Thyroid gland (tissue), 4 donors: ENCODE measurements around the gene AGMAT. TPM values are rescaled to one million over a fixed set of nuclear protein-coding genes. Genes with fewer than 3 reads are reported as not detected.

Source experiments
- DNase-seq, 2 donors: peaks; one replicate each; pipeline ENCODE4 v3.0.0-alpha.2; 2019
- H3K27ac ChIP-seq, 3 donors: fragments of 200-600 bp; sonication (generic); 1 replicate in 2 of 3; 2 replicates in 1 of 3; pipeline ENCODE4 v1.5.1; 2016 to 2019; ENCODE audit warnings: mild to moderate bottlenecking in 1 of 3, moderate library complexity in 1 of 3
- H3K27me3 ChIP-seq: fragments of 200-600 bp; sonication (generic); one replicate; pipeline ENCODE4 v1.5.1; 2019
- H3K36me3 ChIP-seq, 2 donors: fragments of 200-600 bp; sonication (generic); one replicate each; pipeline ENCODE4 v1.5.1; 2016 to 2019
- H3K4me1 ChIP-seq, 2 donors: fragments of 200-600 bp; sonication (generic); one replicate each; pipeline ENCODE4 v1.5.1; 2017 to 2019
- H3K4me3 ChIP-seq, 3 donors: fragments of 200-600 bp; sonication (generic); replicated peaks in 1 of 3; 1 replicate in 2 of 3; 2 replicates in 1 of 3; pipeline ENCODE4 v1.5.1; 2016; ENCODE audit warnings: mild to moderate bottlenecking in 1 of 3
- H3K9me3 ChIP-seq: fragments of 200-600 bp; sonication (generic); one replicate; pipeline ENCODE4 v1.5.1; 2017
- POLR2A ChIP-seq, 2 donors: fragments of 450-650 bp; IDR thresholded peaks; one replicate each; pipeline ENCODE4 v1.6.1; 2017; ENCODE audit warnings: antibody characterized with exemption in 2 of 2, mild to moderate bottlenecking in 2 of 2, moderate library complexity in 1 of 2
- WGBS, 2 donors: methylation state at CpG; one replicate each; pipeline ENCODE4 v1.1.5; 2017; 5-methylcytosine and 5-hydroxymethylcytosine counted together
- intact Hi-C: fragments of 100-400 bp; cut with DNase I; formaldehyde crosslinking; loops from one replicate; pipeline ENCODE4 v1.15.1; 2023
- total RNA-seq, 4 donors: library from RNA; depleted of rRNA; stranded (reverse); fragments of >200 nt; gene quantifications; one replicate each; pipeline ENCODE4 v1.2.3, GENCODE V29; 2016
- TF ChIP-seq, protein P1 (sequence below), 6 experiments: fragments of 200-600 bp in 3 of 6; fragments of 450-650 bp in 3 of 6; sonication (generic) in 3 of 6; IDR thresholded peaks; one replicate each; pipeline ENCODE4 v1.5.1; 2016 to 2019; ENCODE audit warnings: antibody characterized with exemption in 6 of 6, mild to moderate bottlenecking in 2 of 6, inconsistent platforms in 1 of 6, moderate library complexity in 1 of 6

The AGMAT gene
- total RNA-seq, 4 donors from 2014 or later, result 0.13 to 1.6 (median 0.49) TPM; not detected in 1

DNA sequence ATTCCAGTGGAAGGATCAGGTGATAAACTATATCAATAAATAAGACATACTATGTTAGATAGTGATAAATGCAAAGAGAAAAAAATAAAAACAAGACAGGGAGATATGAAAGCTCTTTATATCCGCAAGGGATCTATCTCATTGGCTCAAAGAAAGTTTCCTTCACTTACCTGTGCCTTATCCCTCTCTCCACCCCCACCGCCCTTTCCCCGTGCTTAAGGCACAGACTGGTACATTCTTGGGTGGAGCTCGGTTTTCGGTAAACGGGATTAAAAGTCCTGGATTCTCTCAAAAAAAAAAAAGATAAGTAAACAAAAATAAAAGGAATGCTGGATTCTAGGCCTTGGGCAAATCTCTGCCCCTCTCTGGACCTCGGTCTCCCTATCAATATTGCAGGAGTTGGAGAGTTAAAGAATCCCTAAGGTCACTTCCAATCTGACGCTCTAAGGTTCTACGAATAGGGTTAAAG is 58.8 kb downstream of the AGMAT start:
- Histone ChIP-seq H3K27me3 (no peaks in the 10 kb centered on the region), H3K36me3 (peaks cover 0 to 4% of the 10 kb centered on the region in 2 donors), H3K4me3 (peak overlapping the region in 2 of 3 donors; percentile 13 to 46), H3K4me1 (peaks cover 28 to 35% of the 10 kb centered on the region in 2 donors), H3K9me3 (no peaks in the 10 kb centered on the region), H3K27ac (peak overlapping the region; percentile 92 to 98 (median 94))
- intact Hi-C loops, result no loop called here
- TF ChIP-seq, protein P1, sequence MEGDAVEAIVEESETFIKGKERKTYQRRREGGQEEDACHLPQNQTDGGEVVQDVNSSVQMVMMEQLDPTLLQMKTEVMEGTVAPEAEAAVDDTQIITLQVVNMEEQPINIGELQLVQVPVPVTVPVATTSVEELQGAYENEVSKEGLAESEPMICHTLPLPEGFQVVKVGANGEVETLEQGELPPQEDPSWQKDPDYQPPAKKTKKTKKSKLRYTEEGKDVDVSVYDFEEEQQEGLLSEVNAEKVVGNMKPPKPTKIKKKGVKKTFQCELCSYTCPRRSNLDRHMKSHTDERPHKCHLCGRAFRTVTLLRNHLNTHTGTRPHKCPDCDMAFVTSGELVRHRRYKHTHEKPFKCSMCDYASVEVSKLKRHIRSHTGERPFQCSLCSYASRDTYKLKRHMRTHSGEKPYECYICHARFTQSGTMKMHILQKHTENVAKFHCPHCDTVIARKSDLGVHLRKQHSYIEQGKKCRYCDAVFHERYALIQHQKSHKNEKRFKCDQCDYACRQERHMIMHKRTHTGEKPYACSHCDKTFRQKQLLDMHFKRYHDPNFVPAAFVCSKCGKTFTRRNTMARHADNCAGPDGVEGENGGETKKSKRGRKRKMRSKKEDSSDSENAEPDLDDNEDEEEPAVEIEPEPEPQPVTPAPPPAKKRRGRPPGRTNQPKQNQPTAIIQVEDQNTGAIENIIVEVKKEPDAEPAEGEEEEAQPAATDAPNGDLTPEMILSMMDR (IDR thresholded peaks at IDR 0.05), result no peak
- no peak for TF ChIP-seq POLR2A (IDR thresholded peaks at IDR 0.05)
- DNase-seq, result peak; percentile 51 to 61
- 7 to 9% methylated on average over 9 of the region's 9 CpGs for WGBS, 2 donors

DNA sequence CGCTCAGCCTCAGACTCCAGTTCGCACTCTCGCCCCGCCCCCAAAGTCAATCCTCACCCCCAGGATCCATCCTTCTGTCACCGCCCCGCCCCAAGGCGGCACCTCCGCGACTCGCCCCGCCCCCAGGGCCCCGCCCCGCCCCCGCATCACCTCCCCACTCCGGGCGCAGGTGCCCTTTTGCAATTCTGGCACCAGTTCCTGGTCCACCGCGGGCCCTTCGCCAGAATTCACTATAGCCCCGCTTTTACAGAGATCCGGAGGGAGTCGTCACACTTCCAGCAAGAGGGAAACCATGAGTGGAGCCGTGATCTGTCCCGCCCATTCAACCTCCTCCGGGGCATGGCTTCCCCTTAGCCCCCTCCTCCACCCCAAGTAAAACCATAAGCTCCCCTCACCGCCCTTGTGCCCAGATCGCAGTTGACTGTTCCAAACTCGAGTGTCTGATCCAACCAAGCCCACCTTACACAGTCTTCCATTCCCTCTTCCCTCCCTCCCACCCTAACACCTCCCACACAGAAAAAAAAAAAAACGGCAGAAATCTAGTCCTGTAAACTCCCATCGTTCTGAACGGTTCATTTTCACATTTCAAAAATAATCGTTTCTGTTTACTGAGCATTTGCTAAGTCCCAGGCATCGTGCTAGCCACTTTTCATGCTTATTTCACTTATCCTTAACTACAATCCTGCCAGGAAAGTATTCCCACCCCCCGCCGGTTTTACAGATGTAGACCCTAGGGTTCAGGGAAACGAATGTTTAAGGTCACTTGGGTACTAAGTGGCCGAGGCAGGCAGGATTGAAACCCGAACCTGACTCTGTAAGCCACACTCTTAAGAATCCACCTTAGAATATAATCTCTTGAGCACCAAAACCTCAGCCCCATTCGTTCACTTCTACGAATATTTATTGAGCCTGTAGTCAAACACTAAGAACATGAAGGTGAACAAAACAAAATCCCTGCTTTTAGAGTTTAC is 59.5 kb downstream of the AGMAT start:
- 2% methylated on average over 22 to 38 of the region's 40 CpGs for WGBS, 2 donors
- TF ChIP-seq, protein P1 (IDR thresholded peaks at IDR 0.05), result no peak
- peak in 1 of 2 donors; percentile 51 for TF ChIP-seq POLR2A (IDR thresholded peaks at IDR 0.05)
- peak overlapping the region; percentile 92 to 98 (median 94) for H3K27ac ChIP-seq
- H3K4me1 ChIP-seq, result peaks cover 28 to 35% of the 10 kb centered on the region in 2 donors
- peak overlapping the region in 2 of 3 donors; percentile 43 to 46 for H3K4me3 ChIP-seq
- no peaks in the 10 kb centered on the region for H3K9me3 ChIP-seq
- DNase-seq, result peak; percentile 99 to 100
- H3K36me3 ChIP-seq, result peaks cover 0 to 2% of the 10 kb centered on the region in 2 donors
- intact Hi-C loops, result no loop called here
- no peaks in the 10 kb centered on the region for H3K27me3 ChIP-seq

DNA sequence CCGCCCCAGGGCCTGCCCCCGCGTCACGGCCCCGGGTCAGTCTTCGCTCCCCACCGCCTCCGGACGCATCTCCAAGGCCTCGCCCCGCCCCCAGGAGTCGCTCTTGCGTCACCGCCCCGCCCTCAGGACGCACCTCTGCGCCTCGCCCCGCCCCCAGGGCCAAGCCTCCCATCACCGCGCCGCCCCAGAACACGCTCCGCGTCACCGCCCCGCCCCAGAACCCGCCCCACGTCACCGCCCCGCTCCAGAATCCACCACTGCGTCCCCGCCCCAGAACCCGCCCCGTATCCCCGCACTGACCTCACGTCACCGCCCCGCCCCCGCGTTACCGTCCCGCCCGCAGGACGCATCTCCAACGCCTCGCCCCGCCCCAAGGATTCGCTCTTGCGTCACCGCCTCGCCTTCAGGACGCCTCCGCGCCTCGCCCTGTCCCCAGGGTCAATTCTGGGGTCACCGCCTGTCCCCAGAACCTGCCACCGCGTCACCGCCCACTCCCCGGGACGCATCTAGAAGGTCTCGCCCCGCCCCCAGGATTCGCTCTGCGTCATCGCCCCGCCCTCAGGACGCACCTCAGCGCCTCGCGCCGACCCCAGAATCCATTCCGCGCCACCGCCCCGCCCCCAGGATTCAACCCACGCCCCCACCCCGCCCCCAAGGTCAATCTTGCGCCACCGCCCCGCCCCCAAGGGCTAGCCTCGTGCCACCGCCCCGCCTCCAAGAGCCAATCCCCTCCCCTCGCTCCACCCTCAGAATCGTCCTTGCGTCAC is 60.4 kb downstream of the AGMAT start:
- peaks cover 28 to 35% of the 10 kb centered on the region in 2 donors for H3K4me1 ChIP-seq
- H3K4me3 ChIP-seq, result peak overlapping the region in 1 of 3 donors; percentile 65
- intact Hi-C loops, result no loop called here
- 0 to 4% methylated on average over 2 to 11 of the region's 88 CpGs for WGBS, 2 donors
- DNase-seq, result peak; percentile 100
- no peaks in the 10 kb centered on the region for H3K36me3 ChIP-seq
- peak overlapping the region; percentile 94 to 99 (median 98) for H3K27ac ChIP-seq
- TF ChIP-seq, protein P1 (IDR thresholded peaks at IDR 0.05), result no peak
- peak in 1 of 2 donors; percentile 2 for TF ChIP-seq POLR2A (IDR thresholded peaks at IDR 0.05)
- H3K9me3 ChIP-seq, result no peaks in the 10 kb centered on the region
- no peaks in the 10 kb centered on the region for H3K27me3 ChIP-seq

DNA sequence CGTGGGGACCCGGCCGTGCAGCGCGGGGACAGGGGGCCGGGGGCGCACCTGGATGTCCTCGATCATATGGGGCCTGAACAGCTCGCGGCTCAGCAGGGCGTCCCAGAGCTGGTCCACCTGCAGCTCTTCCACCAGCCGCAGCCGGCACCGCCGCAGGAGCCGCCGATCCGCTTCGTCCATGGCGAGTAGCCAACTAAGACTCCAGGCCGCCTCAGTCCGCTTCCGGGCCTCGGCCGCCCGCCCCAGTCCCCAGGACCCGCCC is 60.9 kb downstream of the AGMAT start, which contains the start of gene CASP9:
TSS of gene CASP9 (minus strand) at position 195 of the 262 bp plus-strand sequence. CDS start at position 180, 15 bp downstream.
- Histone ChIP-seq H3K27me3 (no peaks in the 10 kb centered on the region), H3K4me3 (peak within 1 kb of the TSS; percentile 5 to 65 (median 58)), H3K9me3 (no peaks in the 10 kb centered on the region), H3K27ac (peak within 1 kb of the TSS; percentile 94 to 99 (median 98)), H3K4me1 (peaks cover 28 to 35% of the 10 kb centered on the region in 2 donors), H3K36me3 (no peaks in the 10 kb centered on the region)
- intact Hi-C loops, result no loop called here
- no peak for DNase-seq
- TF ChIP-seq POLR2A (IDR thresholded peaks at IDR 0.05), result peak in 1 of 2 donors; percentile 78
- TF ChIP-seq, protein P1 (IDR thresholded peaks at IDR 0.05), result no peak
- 0 to 5% methylated on average over 4 to 7 of the region's 27 CpGs for WGBS, 2 donors
